Neural cell (in vitro differentiated cells): ENCODE data around the gene CMAS. TPM values are rescaled to one million over a fixed set of nuclear protein-coding genes. Genes with fewer than 3 reads are reported as not detected.

ENCODE experiments used
- H2AFZ ChIP-seq: fragments of 200-600, 300-800 bp; sonication (generic), shearing (Covaris generic); 2 replicates; pipeline ENCODE4 v1.6.0; 2014; ENCODE audit warnings: low read depth, mild to moderate bottlenecking, antibody characterized with exemption, low read length, moderate library complexity
- H3F3A ChIP-seq: fragments of 200-600 bp; shearing (Covaris generic); 2 replicates; pipeline ENCODE4 v1.6.1; 2016; ENCODE audit warnings: mild to moderate bottlenecking, moderate library complexity, mixed read lengths, antibody characterized with exemption, low read length; ENCODE audit not compliant: insufficient read depth, poor library complexity, severe bottlenecking
- H3K27ac ChIP-seq: fragments of 200-600, 300-800 bp; sonication (generic), shearing (Covaris generic); 2 replicates; pipeline ENCODE4 v1.5.1; 2014; ENCODE audit warnings: mild to moderate bottlenecking, low read length, moderate library complexity
- H3K27me3 ChIP-seq: fragments of 300-800, 200-600 bp; sonication (generic), shearing (Covaris generic); 2 replicates; pipeline ENCODE4 v1.6.0; 2014; ENCODE audit warnings: mild to moderate bottlenecking, low read depth, low read length, moderate library complexity; ENCODE audit not compliant: insufficient read depth
- H3K36me3 ChIP-seq: fragments of 300-800, 200-600 bp; sonication (generic), shearing (Covaris generic); 2 replicates; pipeline ENCODE4 v1.5.1; 2014; ENCODE audit warnings: mild to moderate bottlenecking, antibody characterized with exemption, low read length, moderate library complexity; ENCODE audit not compliant: insufficient read depth
- H3K4me2 ChIP-seq: fragments of 300-800, 200-600 bp; sonication (generic), shearing (Covaris generic); 2 replicates; pipeline ENCODE4 v1.6.0; 2014; ENCODE audit warnings: mild to moderate bottlenecking, low read length
- H3K4me3 ChIP-seq: fragments of 300-800, 200-600 bp; sonication (generic), shearing (Covaris generic); 2 replicates; pipeline ENCODE4 v1.5.1; 2014; ENCODE audit warnings: mild to moderate bottlenecking, low read length, moderate library complexity
- H3K79me2 ChIP-seq: fragments of 200-600 bp; shearing (Covaris generic); replicated peaks from 2 replicates; pipeline ENCODE4 v1.6.0; 2014; ENCODE audit warnings: mild to moderate bottlenecking, low read length, moderate library complexity; ENCODE audit not compliant: insufficient read depth
- H3K9ac ChIP-seq: fragments of 300-800, 200-600 bp; sonication (generic), shearing (Covaris generic); 2 replicates; pipeline ENCODE4 v1.6.1; 2016; ENCODE audit warnings: mild to moderate bottlenecking, low read length, mixed read lengths
- H3K9me2 ChIP-seq: fragments of 200-600 bp; shearing (Covaris generic); 2 replicates; pipeline ENCODE4 v1.6.1; 2016; ENCODE audit warnings: mild to moderate bottlenecking, low read length, mixed read lengths; ENCODE audit not compliant: insufficient read depth
- H3K9me3 ChIP-seq: fragments of 200-600, 300-800 bp; sonication (generic), shearing (Covaris generic); 2 replicates; pipeline ENCODE4 v1.6.1; 2016; ENCODE audit warnings: mild to moderate bottlenecking, mixed run types, low read length, moderate library complexity, mixed read lengths
- H4K20me1 ChIP-seq: fragments of 200-600 bp; shearing (Covaris generic); 2 replicates; pipeline ENCODE4 v1.6.1; 2016; ENCODE audit warnings: mild to moderate bottlenecking, mixed run types; ENCODE audit not compliant: insufficient read depth
- EP300 ChIP-seq: fragments of 450-650 bp; conservative IDR thresholded peaks from 2 replicates; pipeline ENCODE4 v1.6.1; 2014; ENCODE audit warnings: antibody characterized with exemption, mild to moderate bottlenecking, moderate library complexity; ENCODE audit not compliant: poor library complexity, severe bottlenecking
- EZH2 ChIP-seq: fragments of 200-600, 300-800 bp; shearing (Covaris generic), sonication (generic); IDR thresholded peaks from 2 replicates; pipeline ENCODE4 v1.6.1; 2014; ENCODE audit warnings: antibody characterized with exemption, low read length, borderline replicate concordance, mild to moderate bottlenecking; ENCODE audit not compliant: insufficient read depth, poor library complexity, severe bottlenecking
- MXI1 ChIP-seq: fragments of 450-650 bp; conservative IDR thresholded peaks from 2 replicates; pipeline ENCODE4 v1.6.1; 2014; ENCODE audit warnings: antibody characterized with exemption, mild to moderate bottlenecking; ENCODE audit not compliant: poor library complexity, severe bottlenecking
- POLR2AphosphoS5 ChIP-seq: IDR thresholded peaks from 2 replicates; pipeline ENCODE4 v1.6.1; 2012
- RAD21 ChIP-seq: fragments of 450-650 bp; conservative IDR thresholded peaks from 2 replicates; pipeline ENCODE4 v1.6.1; 2014; ENCODE audit warnings: antibody characterized with exemption, mild to moderate bottlenecking, moderate library complexity
- SMC3 ChIP-seq: fragments of 450-650 bp; conservative IDR thresholded peaks from 2 replicates; pipeline ENCODE4 v1.6.1; 2014; ENCODE audit warnings: antibody characterized with exemption, mild to moderate bottlenecking, moderate library complexity; ENCODE audit not compliant: poor library complexity
- TAF1 ChIP-seq: IDR thresholded peaks from 2 replicates; pipeline ENCODE4 v1.6.1; 2012; ENCODE audit warnings: low read depth
- polyA plus RNA-seq: library from polyadenylated mRNA; depleted of rRNA; stranded (reverse); fragments of >200 nt; gene quantifications from 2 replicates; pipeline ENCODE4 v1.2.3, GENCODE V29; 2014
- TF ChIP-seq, protein P1 (sequence below): IDR thresholded peaks from 2 replicates; pipeline ENCODE4 v1.6.1; 2012; ENCODE audit warnings: borderline replicate concordance
- TF ChIP-seq, protein P2 (sequence below): fragments of 450-650 bp; IDR thresholded peaks from 2 replicates; pipeline ENCODE4 v1.5.1; 2014; ENCODE audit warnings: antibody characterized with exemption, mild to moderate bottlenecking, moderate library complexity; ENCODE audit not compliant: poor library complexity, severe bottlenecking

Gene CMAS
- polyA plus RNA-seq, 1 donor from 2014 or later = 85.2 TPM

DNA sequence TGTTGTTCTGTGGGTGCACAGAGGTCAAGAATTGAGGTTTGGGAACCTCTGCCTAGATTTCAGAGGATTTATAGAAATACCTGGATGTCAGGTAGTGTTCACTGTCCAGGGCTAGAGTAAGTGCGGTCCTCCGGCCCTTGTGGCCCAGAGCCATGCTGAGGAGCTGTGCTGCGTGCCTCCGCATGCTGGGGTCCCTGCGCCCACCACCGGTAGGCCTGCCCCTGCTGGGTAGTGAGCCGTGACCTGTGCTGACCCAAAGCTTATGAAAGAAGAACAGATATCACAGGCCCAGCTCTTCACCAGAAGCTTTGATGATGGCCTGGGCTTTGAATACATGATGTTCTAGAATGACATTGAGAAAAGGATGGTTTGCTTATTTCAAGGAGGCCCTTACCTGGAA, 37.8 kb upstream of the CMAS start:
- Histone ChIP-seq H3K9me2 (no peaks in the 10 kb centered on the region), H3K27me3 (no peaks in the 10 kb centered on the region), H3K9me3 (no peaks in the 10 kb centered on the region), H3K27ac (no peak overlapping the region), H3K4me3 (no peak overlapping the region), H3K36me3 (no peaks in the 10 kb centered on the region), H3K4me2 (no peak overlapping the region), H2AFZ (no peak overlapping the region), H3F3A (no peaks in the 10 kb centered on the region), H4K20me1 (no peaks in the 10 kb centered on the region), H3K79me2 (no peaks in the 10 kb centered on the region), H3K9ac (no peak overlapping the region)
- no peak for TF ChIP-seq TAF1
- no peak for TF ChIP-seq MXI1
- no peak for TF ChIP-seq RAD21
- TF ChIP-seq, protein P1, sequence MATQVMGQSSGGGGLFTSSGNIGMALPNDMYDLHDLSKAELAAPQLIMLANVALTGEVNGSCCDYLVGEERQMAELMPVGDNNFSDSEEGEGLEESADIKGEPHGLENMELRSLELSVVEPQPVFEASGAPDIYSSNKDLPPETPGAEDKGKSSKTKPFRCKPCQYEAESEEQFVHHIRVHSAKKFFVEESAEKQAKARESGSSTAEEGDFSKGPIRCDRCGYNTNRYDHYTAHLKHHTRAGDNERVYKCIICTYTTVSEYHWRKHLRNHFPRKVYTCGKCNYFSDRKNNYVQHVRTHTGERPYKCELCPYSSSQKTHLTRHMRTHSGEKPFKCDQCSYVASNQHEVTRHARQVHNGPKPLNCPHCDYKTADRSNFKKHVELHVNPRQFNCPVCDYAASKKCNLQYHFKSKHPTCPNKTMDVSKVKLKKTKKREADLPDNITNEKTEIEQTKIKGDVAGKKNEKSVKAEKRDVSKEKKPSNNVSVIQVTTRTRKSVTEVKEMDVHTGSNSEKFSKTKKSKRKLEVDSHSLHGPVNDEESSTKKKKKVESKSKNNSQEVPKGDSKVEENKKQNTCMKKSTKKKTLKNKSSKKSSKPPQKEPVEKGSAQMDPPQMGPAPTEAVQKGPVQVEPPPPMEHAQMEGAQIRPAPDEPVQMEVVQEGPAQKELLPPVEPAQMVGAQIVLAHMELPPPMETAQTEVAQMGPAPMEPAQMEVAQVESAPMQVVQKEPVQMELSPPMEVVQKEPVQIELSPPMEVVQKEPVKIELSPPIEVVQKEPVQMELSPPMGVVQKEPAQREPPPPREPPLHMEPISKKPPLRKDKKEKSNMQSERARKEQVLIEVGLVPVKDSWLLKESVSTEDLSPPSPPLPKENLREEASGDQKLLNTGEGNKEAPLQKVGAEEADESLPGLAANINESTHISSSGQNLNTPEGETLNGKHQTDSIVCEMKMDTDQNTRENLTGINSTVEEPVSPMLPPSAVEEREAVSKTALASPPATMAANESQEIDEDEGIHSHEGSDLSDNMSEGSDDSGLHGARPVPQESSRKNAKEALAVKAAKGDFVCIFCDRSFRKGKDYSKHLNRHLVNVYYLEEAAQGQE = no peak
- TF ChIP-seq POLR2AphosphoS5 = no peak
- TF ChIP-seq EP300 = no peak
- no peak for TF ChIP-seq EZH2
- TF ChIP-seq, protein P2, sequence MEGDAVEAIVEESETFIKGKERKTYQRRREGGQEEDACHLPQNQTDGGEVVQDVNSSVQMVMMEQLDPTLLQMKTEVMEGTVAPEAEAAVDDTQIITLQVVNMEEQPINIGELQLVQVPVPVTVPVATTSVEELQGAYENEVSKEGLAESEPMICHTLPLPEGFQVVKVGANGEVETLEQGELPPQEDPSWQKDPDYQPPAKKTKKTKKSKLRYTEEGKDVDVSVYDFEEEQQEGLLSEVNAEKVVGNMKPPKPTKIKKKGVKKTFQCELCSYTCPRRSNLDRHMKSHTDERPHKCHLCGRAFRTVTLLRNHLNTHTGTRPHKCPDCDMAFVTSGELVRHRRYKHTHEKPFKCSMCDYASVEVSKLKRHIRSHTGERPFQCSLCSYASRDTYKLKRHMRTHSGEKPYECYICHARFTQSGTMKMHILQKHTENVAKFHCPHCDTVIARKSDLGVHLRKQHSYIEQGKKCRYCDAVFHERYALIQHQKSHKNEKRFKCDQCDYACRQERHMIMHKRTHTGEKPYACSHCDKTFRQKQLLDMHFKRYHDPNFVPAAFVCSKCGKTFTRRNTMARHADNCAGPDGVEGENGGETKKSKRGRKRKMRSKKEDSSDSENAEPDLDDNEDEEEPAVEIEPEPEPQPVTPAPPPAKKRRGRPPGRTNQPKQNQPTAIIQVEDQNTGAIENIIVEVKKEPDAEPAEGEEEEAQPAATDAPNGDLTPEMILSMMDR = no peak
- no peak for TF ChIP-seq SMC3

DNA sequence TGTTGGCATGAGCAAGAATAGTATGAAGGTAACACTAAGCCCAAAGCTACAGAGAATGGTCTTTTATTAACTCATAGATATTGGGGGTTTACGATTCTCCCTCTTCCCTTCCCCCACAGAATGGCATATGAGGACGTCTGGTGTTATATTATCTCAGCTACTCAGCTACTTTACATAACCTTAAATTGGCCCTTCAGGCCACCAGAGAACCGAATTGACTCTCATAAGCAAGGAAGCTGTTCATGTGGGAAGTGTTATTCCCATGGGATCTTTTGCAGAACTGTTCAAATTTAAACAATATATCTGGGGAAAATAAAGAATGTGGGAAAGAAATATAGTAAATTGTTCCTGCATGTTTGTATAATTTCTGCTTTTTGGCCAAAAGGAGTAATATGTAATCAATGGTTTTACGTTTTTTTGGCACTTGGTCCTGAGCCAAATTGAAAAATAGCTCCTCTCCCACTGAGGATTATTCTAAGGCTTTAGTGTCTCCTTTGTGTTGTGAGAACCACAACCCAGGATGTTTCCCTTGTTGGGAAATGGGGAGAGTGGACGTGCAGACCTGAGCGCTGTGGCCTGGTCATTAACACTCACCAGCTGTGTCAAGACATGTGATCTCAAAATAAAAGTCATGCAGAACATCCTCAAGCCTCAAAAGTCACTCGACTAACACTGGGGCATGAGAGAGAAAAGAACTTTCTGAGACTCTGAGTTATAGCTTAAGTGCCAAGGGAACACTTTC, 31.8 kb upstream of the CMAS start:
- Histone ChIP-seq H3K4me3 (no peak overlapping the region), H3K27ac (no peak overlapping the region), H2AFZ (no peak overlapping the region), H3K9me3 (no peaks in the 10 kb centered on the region), H3K27me3 (no peaks in the 10 kb centered on the region), H3F3A (no peaks in the 10 kb centered on the region), H4K20me1 (no peaks in the 10 kb centered on the region), H3K4me2 (no peak overlapping the region), H3K9ac (no peak overlapping the region), H3K9me2 (no peaks in the 10 kb centered on the region), H3K36me3 (no peaks in the 10 kb centered on the region), H3K79me2 (no peaks in the 10 kb centered on the region)
- TF ChIP-seq SMC3 (no peak), MXI1 (no peak), POLR2AphosphoS5 (no peak), RAD21 (no peak), TAF1 (no peak), EP300 (no peak), EZH2 (no peak)
- TF ChIP-seq, protein P1 = no peak
- TF ChIP-seq, protein P2 = no peak
